Kidney (tissue), 14 donors: Measurements from ENCODE around the gene PLK1. TPM values are rescaled to one million over a fixed set of nuclear protein-coding genes. Genes with fewer than 3 reads are reported as not detected.

Source experiments
- DNase-seq, 5 donors: peaks; one replicate each; pipeline ENCODE4 v3.0.0-alpha.2; 2013 to 2020
- FAIRE-seq: peaks from 2 replicates; lab custom pipeline; 2012; peaks lifted over from hg19 to GRCh38; lab: Jason Lieb, UNC
- H3K27ac ChIP-seq, 2 donors: one replicate each; pipeline ENCODE4 v1.7.0; 2013; ENCODE audit warnings: low read depth in 2 of 2, low read length in 2 of 2, inconsistent platforms in 1 of 2
- H3K27me3 ChIP-seq: one replicate; pipeline ENCODE4 v1.7.1; 2013; ENCODE audit warnings: low read length, inconsistent platforms; ENCODE audit not compliant: control insufficient read depth, insufficient read depth
- H3K36me3 ChIP-seq, 3 donors: one replicate each; pipeline versions ENCODE4 v1.7.0 to v1.7.1; 2013; ENCODE audit warnings: low read length in 3 of 3, control low read depth in 1 of 3, inconsistent platforms in 1 of 3; ENCODE audit not compliant: insufficient read depth in 3 of 3, control insufficient read depth in 2 of 3
- H3K4me1 ChIP-seq, 3 donors: one replicate each; pipeline versions ENCODE4 v1.7.0 to v1.7.1; 2013; ENCODE audit warnings: low read length in 3 of 3, inconsistent platforms in 1 of 3, low read depth in 1 of 3; ENCODE audit not compliant: control insufficient read depth in 2 of 3, insufficient read depth in 2 of 3
- H3K4me3 ChIP-seq, 3 donors: one replicate each; pipeline versions ENCODE4 v1.7.0 to v1.8.1; 2013; ENCODE audit warnings: low read length in 3 of 3, control low read depth in 1 of 3, inconsistent platforms in 1 of 3
- H3K9ac ChIP-seq, 3 donors: one replicate each; pipeline versions ENCODE4 v1.7.0 to v1.7.1; 2013; ENCODE audit warnings: low read length in 3 of 3, control low read depth in 1 of 3, inconsistent platforms in 1 of 3
- H3K9me3 ChIP-seq, 3 donors: one replicate each; pipeline versions ENCODE4 v1.7.0 to v1.7.1; 2013; ENCODE audit warnings: low read length in 3 of 3, control low read depth in 1 of 3, inconsistent platforms in 1 of 3; ENCODE audit not compliant: control insufficient read depth in 2 of 3, insufficient read depth in 1 of 3
- CTCF ChIP-seq: IDR thresholded peaks from 3 replicates; pipeline ENCODE4 v1.5.1; 2012; ENCODE audit warnings: mild to moderate bottlenecking, moderate library complexity, borderline replicate concordance; ENCODE audit not compliant: insufficient read depth; ENCODE audit errors: extremely low read depth
- intact Hi-C: fragments of 100-400 bp; cut with DNase I; formaldehyde crosslinking; loops from one replicate; pipeline ENCODE4 v1.11.1; 2022
- polyA plus RNA-seq: library from polyadenylated mRNA; stranded (reverse); fragments of 350-450 nt; fragmentation: Illumina TruSeq; extraction: RNeasy Lipid Tissue Mini Kit (QIAGEN cat#74804); gene quantifications from one replicate; pipeline ENCODE4 v1.2.3, GENCODE V29; 2014; ENCODE audit warnings: low read depth, low replicate concordance; ENCODE audit not compliant: insufficient read depth
- total RNA-seq: library from RNA; stranded (reverse); fragmentation: NEBNext Ultra II Directional; extraction: Animal tissue kit (Norgen Biotek cat#: 25700); gene quantifications from one replicate; pipeline ENCODE4 v1.2.1, GENCODE V29; 2021
- donor health status: control.
- donor health status: control.
- donor health status: control.
- donor health status: control.
- donor health status: control.
- donor health status: DM: yes; HTN: yes; CAD: no.
- donor health status: Normal renal cell carcinoma (clear cell type).

PLK1 gene
- total and polyA plus RNA-seq, 2 donors from 2014 or later: 0.71 to 2.5 TPM

GRCh38 chr16:23687034-23687808 lies 8.5 kb downstream of the PLK1 start:
- FAIRE-seq: no peak

GRCh38 chr16:23689442-23690187 lies 10.9 kb downstream of the PLK1 start:
- intact Hi-C loops: no loop called here
- TF ChIP-seq CTCF: no peak
- no peak for DNase-seq
- Histone ChIP-seq H3K27ac (no peak overlapping the region), H3K4me3 (no peak overlapping the region), H3K4me1 (peaks cover 0 to under 1% (median 0%) of the 10 kb centered on the region in 3 donors), H3K27me3 (no peaks in the 10 kb centered on the region), H3K9ac (no peak overlapping the region), H3K36me3 (peaks cover 0 to 28% (median 2%) of the 10 kb centered on the region in 3 donors), H3K9me3 (no peaks in the 10 kb centered on the region)
- no peak for FAIRE-seq

More at GRCh38 chr16:23687034-23687808, 8.5 kb downstream of the PLK1 start:
- Histone ChIP-seq H3K4me1 (no peaks in the 10 kb centered on the region), H3K9me3 (no peaks in the 10 kb centered on the region), H3K4me3 (no peak overlapping the region), H3K27ac (no peak overlapping the region), H3K27me3 (no peaks in the 10 kb centered on the region), H3K36me3 (peaks cover 5 to 36% (median 5%) of the 10 kb centered on the region in 3 donors), H3K9ac (no peak overlapping the region)
- TF ChIP-seq CTCF: no peak
- intact Hi-C loops: no loop called here
- no peak for DNase-seq

GRCh38 chr16:23690771-23691482 lies 12.2 kb downstream of the PLK1 start:
- Histone ChIP-seq H3K27ac (no peak overlapping the region), H3K36me3 (peaks cover 0 to 28% (median 2%) of the 10 kb centered on the region in 3 donors), H3K9me3 (no peaks in the 10 kb centered on the region), H3K4me1 (peaks cover 0 to 5% (median 0%) of the 10 kb centered on the region in 3 donors), H3K9ac (no peak overlapping the region), H3K4me3 (no peak overlapping the region), H3K27me3 (no peaks in the 10 kb centered on the region)
- intact Hi-C loops: no loop called here
- no peak for DNase-seq
- FAIRE-seq: no peak
- no peak for TF ChIP-seq CTCF
